Esophagus squamous epithelium (tissue), 5 donors: ENCODE measurements around the gene GPSM1. TPM values are rescaled to one million over a fixed set of nuclear protein-coding genes. Genes with fewer than 3 reads are reported as not detected.
A peak's percentile ranks its signal among the peaks of the same experiment; 100 is the strongest.

Source experiments
- DNase-seq: peaks from one replicate; lab custom pipeline; 2025; lab: John Stamatoyannopoulos, UW
- H3K27ac ChIP-seq, 4 donors: fragments of 200-600 bp; sonication (generic); one replicate each; pipeline ENCODE4 v1.5.1; 2016 to 2019; ENCODE audit warnings: mild to moderate bottlenecking in 1 of 4
- H3K27me3 ChIP-seq, 4 donors: fragments of 200-600 bp; sonication (generic); 1 replicate in 3 of 4; 2 replicates in 1 of 4; pipeline versions ENCODE4 v1.5.1 to v1.6.0; 2017 to 2021; ENCODE audit warnings: antibody characterized with exemption in 1 of 4
- H3K36me3 ChIP-seq, 3 donors: fragments of 200-600 bp; sonication (generic); one replicate each; pipeline ENCODE4 v1.5.1; 2016 to 2019
- H3K4me1 ChIP-seq, 3 donors: fragments of 200-600 bp; sonication (generic); one replicate each; pipeline ENCODE4 v1.5.1; 2017 to 2019
- H3K4me3 ChIP-seq, 4 donors: fragments of 200-600 bp; sonication (generic); 1 replicate in 3 of 4; 2 replicates in 1 of 4; pipeline ENCODE4 v1.5.1; 2016 to 2019; ENCODE audit warnings: mild to moderate bottlenecking in 2 of 4, moderate library complexity in 1 of 4
- H3K9me3 ChIP-seq, 3 donors: fragments of 200-600 bp; sonication (generic); one replicate each; pipeline ENCODE4 v1.5.1; 2016 to 2019
- POLR2A ChIP-seq, 4 donors: fragments of 450-650 bp; IDR thresholded peaks; one replicate each; pipeline ENCODE4 v1.6.1; 2017; ENCODE audit warnings: antibody characterized with exemption in 4 of 4, mild to moderate bottlenecking in 4 of 4, moderate library complexity in 3 of 4
- WGBS, 2 donors: methylation state at CpG; one replicate each; pipeline ENCODE4 v1.1.5; 2018; 5-methylcytosine and 5-hydroxymethylcytosine counted together
- intact Hi-C: fragments of 100-400 bp; cut with DNase I; formaldehyde crosslinking; loops from one replicate; pipeline ENCODE4 v1.15.0; 2022
- total RNA-seq, 4 donors: library from RNA; depleted of rRNA; stranded (reverse); fragments of >200 nt; gene quantifications; one replicate each; pipeline ENCODE4 v1.1.0, GENCODE V29; 2016
- TF ChIP-seq, protein P1 (sequence below), 6 experiments: fragments of 450-650 bp in 4 of 6; fragments of 200-600 bp in 2 of 6; sonication (generic) in 2 of 6; IDR thresholded peaks; one replicate each; pipeline ENCODE4 v1.5.1; 2016 to 2019; ENCODE audit warnings: antibody characterized with exemption in 6 of 6, mild to moderate bottlenecking in 4 of 6, moderate library complexity in 4 of 6
- donor health status: DM: yes; HTN: yes; CAD: no.

GPSM1 gene
- total RNA-seq, 4 donors from 2014 or later, result 0.72 to 8.2 (median 1.9) TPM

DNA sequence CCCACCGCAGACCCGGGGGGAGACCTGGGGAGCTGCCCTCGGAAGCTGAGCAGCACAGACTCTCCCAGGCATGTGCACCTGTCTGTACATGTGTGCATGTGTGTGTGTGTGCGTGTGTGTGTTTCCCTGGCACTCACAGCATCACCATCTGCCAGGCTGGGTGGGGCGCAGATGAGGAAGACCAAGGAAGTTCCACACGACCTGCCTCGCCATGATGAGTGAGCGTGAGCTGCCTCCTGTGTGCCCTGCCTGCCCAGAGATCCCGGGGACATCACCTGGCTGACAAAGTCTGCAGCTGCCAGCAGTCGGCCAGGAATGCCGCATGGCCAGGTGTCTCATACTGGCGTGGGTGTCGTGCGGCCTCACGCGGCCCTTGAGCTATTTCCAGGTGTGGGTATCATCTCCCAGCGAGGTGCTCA is 4.0 kb upstream of the GPSM1 start:
- H3K4me1 ChIP-seq, result peaks cover 14 to 38% (median 15%) of the 10 kb centered on the region in 3 donors
- H3K27me3 ChIP-seq, result peaks cover 0 to 40% (median 0%) of the 10 kb centered on the region in 4 donors
- no peaks in the 10 kb centered on the region for H3K9me3 ChIP-seq
- no peak for DNase-seq
- WGBS, 2 donors, result 40 to 56% methylated on average over 5 of the region's 17 CpGs
- H3K27ac ChIP-seq, result no peak overlapping the region
- H3K4me3 ChIP-seq, result no peak overlapping the region
- H3K36me3 ChIP-seq, result no peaks in the 10 kb centered on the region
- intact Hi-C loops, result no loop called here
- TF ChIP-seq POLR2A (IDR thresholded peaks at IDR 0.05), result no peak
- TF ChIP-seq, protein P1, sequence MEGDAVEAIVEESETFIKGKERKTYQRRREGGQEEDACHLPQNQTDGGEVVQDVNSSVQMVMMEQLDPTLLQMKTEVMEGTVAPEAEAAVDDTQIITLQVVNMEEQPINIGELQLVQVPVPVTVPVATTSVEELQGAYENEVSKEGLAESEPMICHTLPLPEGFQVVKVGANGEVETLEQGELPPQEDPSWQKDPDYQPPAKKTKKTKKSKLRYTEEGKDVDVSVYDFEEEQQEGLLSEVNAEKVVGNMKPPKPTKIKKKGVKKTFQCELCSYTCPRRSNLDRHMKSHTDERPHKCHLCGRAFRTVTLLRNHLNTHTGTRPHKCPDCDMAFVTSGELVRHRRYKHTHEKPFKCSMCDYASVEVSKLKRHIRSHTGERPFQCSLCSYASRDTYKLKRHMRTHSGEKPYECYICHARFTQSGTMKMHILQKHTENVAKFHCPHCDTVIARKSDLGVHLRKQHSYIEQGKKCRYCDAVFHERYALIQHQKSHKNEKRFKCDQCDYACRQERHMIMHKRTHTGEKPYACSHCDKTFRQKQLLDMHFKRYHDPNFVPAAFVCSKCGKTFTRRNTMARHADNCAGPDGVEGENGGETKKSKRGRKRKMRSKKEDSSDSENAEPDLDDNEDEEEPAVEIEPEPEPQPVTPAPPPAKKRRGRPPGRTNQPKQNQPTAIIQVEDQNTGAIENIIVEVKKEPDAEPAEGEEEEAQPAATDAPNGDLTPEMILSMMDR (IDR thresholded peaks at IDR 0.05), result no peak

DNA sequence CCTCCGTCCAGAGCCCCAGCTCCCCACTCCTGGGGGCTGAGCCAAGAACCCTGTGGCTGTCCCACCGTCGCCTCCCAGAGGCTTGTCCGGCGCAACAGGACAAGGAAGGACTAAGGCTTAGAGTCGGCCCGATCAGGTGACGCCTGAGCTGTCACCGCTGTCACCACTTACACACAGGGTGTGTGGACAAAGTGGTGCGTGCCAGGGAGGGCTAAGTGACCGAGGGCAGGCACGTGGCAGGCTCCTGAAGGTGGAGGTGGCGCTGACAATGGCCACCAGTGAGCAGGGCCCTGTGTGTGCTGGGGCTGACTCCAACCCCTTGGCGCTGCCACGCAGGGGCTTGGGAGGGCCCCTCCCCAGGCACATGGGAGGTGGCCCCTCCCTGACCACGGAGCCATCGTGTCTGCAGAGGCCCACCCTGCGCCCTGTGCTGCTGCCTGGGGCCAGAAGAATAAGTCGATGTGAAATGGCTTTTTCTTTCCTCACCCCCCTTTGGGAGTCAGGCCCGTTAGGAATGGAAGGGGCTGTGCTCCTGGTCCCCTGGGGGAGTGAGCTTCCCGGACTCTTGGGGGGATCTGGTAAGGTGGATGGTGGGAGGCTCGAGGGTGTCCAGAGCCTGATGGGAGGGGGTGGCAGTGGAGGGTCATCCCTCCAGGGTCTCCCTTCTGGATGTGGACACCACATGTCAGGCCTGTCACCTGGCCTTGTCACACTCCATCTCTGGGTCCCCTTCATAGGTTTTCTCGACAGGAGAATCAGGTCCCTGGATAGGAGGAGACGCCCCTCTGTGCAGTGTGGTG is 2.6 kb upstream of the GPSM1 start:
- Histone ChIP-seq H3K27ac (no peak overlapping the region), H3K4me3 (no peak overlapping the region), H3K4me1 (peaks cover 17 to 52% (median 22%) of the 10 kb centered on the region in 3 donors), H3K36me3 (no peaks in the 10 kb centered on the region), H3K9me3 (no peaks in the 10 kb centered on the region), H3K27me3 (peaks cover 0 to 43% (median 0%) of the 10 kb centered on the region in 4 donors)
- no peak for TF ChIP-seq POLR2A (IDR thresholded peaks at IDR 0.05)
- TF ChIP-seq, protein P1 (IDR thresholded peaks at IDR 0.05), result no peak
- WGBS, 2 donors, result 60% methylated on average over 1 of the region's 24 CpGs; no CpG with 5 or more reads in 1 of the 2 donors
- intact Hi-C loops, result no loop called here
- DNase-seq, result no peak

DNA sequence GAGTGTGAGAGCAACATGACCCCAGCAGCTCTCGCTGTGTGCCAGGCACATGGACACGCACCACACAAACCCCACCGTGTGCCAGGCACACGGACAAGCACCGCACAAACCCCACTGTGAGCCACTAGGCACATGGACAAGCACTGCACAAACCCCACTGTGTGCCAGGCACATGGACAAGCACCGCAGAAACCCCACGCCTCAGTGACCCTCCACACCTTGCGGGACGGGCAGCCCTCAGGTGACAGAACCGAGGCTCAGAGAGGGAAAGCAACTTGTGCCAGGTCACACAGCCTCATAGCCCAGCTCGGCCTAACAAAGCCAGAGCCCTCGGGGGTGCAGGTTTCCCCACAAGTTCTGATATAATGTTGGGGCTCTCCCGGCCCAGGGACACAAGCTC is 2.0 kb upstream of the GPSM1 start:
- peaks cover 17 to 58% (median 22%) of the 10 kb centered on the region in 3 donors for H3K4me1 ChIP-seq
- H3K27ac ChIP-seq, result peak overlapping the region in 3 of 4 donors; percentile 56 to 87 (median 82)
- H3K27me3 ChIP-seq, result peaks cover 0 to 43% (median 0%) of the 10 kb centered on the region in 4 donors
- intact Hi-C loops, result no loop called here
- no peaks in the 10 kb centered on the region for H3K36me3 ChIP-seq
- H3K9me3 ChIP-seq, result no peaks in the 10 kb centered on the region
- no peak for DNase-seq
- WGBS, 2 donors, result 90 to 91% methylated on average over 2 to 5 of the region's 13 CpGs
- H3K4me3 ChIP-seq, result no peak overlapping the region
- no peak for TF ChIP-seq POLR2A (IDR thresholded peaks at IDR 0.05)
- TF ChIP-seq, protein P1 (IDR thresholded peaks at IDR 0.05), result no peak

DNA sequence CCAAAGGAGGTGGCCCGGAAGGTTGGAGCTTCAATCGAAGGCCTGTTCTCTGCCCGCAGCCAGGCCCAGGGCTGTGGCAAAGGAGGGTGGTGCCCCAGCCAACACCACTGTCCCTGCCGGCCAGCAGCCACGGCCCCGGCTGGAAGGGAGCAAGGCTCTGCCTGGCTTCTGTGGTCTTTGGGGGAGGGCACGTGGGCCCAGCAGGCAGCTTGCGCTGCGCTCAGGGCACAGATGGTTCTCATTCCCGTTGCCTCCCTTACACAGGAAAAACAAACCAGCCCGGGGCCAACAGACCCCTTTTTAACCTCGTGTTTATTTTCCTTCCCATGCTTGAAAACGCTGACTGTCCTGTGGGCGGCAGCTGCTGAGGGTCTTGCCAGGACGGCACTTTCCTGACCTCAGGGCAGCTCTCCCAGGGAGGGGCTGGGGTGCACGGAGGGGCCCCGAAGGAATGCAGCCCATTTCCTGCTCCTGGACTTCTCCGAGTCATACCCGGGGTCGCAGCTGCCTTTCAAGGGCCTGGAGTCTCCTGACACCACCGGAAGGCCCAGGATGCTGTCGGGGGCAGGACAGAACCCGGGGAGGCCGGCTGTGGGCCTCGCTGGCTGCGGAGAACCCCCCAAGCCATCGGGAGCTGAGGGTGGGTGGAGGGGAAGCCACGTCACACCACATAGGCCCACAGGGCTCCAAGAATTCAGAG is 1.1 kb upstream of the GPSM1 start:
- no peak for DNase-seq
- peak overlapping the region in 2 of 4 donors; percentile 65 to 79 for H3K4me3 ChIP-seq
- H3K4me1 ChIP-seq, result peaks cover 17 to 58% (median 22%) of the 10 kb centered on the region in 3 donors
- H3K36me3 ChIP-seq, result no peaks in the 10 kb centered on the region
- H3K9me3 ChIP-seq, result no peaks in the 10 kb centered on the region
- TF ChIP-seq POLR2A (IDR thresholded peaks at IDR 0.05), result no peak
- TF ChIP-seq, protein P1 (IDR thresholded peaks at IDR 0.05), result no peak
- intact Hi-C loops, result no loop called here
- H3K27me3 ChIP-seq, result peaks cover 0 to 43% (median 0%) of the 10 kb centered on the region in 4 donors
- 10 to 67% methylated on average over 2 to 20 of the region's 28 CpGs for WGBS, 2 donors
- H3K27ac ChIP-seq, result peak overlapping the region; percentile 56 to 87 (median 74)
